OCI-LY3 (cell line): ENCODE results near the gene TMEM101.
A peak's percentile ranks its signal among the peaks of the same experiment; 100 is the strongest.

Source experiments
- H2AFZ ChIP-seq: fragments of 200-600, 300-600 bp; shearing (Covaris generic); 2 replicates; pipeline ENCODE4 v1.6.0; 2014; ENCODE audit warnings: antibody characterized with exemption, low read depth, low read length
- H3K27ac ChIP-seq: fragments of 200-600, 300-600 bp; sonication (generic); 2 replicates; pipeline ENCODE4 v1.5.1; 2014; ENCODE audit warnings: mild to moderate bottlenecking, low read length, moderate library complexity, mixed read lengths
- H3K27me3 ChIP-seq: fragments of 200-600, 300-600 bp; sonication (generic); 2 replicates; pipeline ENCODE4 v1.6.1; 2014; ENCODE audit warnings: low read depth, low read length, mixed read lengths
- H3K36me3 ChIP-seq: fragments of 200-600, 300-600 bp; sonication (generic); replicated peaks from 2 replicates; pipeline ENCODE3; 2014; ENCODE audit warnings: low read depth, low read length, mixed read lengths
- H3K4me1 ChIP-seq: fragments of 300-600, 200-600 bp; sonication (generic); 2 replicates; pipeline ENCODE4 v1.6.1; 2014; ENCODE audit warnings: low read length, mixed read lengths
- H3K4me2 ChIP-seq: fragments of 200-600, 300-600 bp; sonication (generic); 2 replicates; pipeline ENCODE4 v1.6.1; 2014; ENCODE audit warnings: low read length, mixed read lengths
- H3K4me3 ChIP-seq: fragments of 300-600, 200-600 bp; sonication (generic); 2 replicates; pipeline ENCODE4 v1.5.1; 2014; ENCODE audit warnings: antibody characterized with exemption, mild to moderate bottlenecking, low read length, moderate library complexity
- H3K79me2 ChIP-seq: fragments of 300-600, 200-600 bp; shearing (Covaris generic); 2 replicates; pipeline ENCODE4 v1.6.1; 2014; ENCODE audit warnings: mild to moderate bottlenecking, low read length, mixed read lengths
- H3K9ac ChIP-seq: fragments of 300-600, 200-600 bp; shearing (Covaris generic); 2 replicates; pipeline ENCODE4 v1.6.0; 2014; ENCODE audit warnings: mild to moderate bottlenecking, low read length, moderate library complexity
- H3K9me3 ChIP-seq: fragments of 200-600, 300-600 bp; shearing (Covaris generic); 2 replicates; pipeline ENCODE4 v1.6.1; 2014; ENCODE audit warnings: low read length, mixed read lengths; ENCODE audit not compliant: insufficient read depth
- H4K20me1 ChIP-seq: fragments of 200-600, 300-600 bp; sonication (generic); 2 replicates; pipeline ENCODE4 v1.6.1; 2016; ENCODE audit warnings: low read length, mixed read lengths; ENCODE audit not compliant: insufficient read depth
- CTCF ChIP-seq: fragments of 200-600, 300-600 bp; sonication (generic); IDR thresholded peaks from 2 replicates; pipeline ENCODE4 v1.5.1; 2014; ENCODE audit warnings: antibody characterized with exemption, low read length, low read depth
- EZH2phosphoT487 ChIP-seq: fragments of 200-600 bp; shearing (Covaris generic); IDR thresholded peaks from 2 replicates; pipeline ENCODE4 v1.6.1; 2018; ENCODE audit warnings: antibody characterized with exemption, mixed run types, low read depth

The TMEM101 gene

DNA sequence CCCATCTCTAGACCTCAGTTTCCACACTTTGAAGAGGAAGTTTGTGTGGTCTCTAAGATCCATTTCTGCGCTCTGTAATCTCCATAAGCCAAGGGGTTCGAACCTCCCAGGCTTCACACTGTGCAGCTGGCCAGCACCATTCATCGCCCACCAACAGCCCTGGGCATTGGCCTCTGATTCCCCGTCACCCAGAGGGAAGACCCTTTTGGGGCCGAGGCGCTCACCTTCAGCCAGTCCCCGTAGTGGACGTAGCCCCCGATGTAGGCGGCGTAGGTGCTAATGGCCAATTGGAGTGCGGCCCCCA lies 678 bp downstream of the TMEM101 start:
- H2AFZ ChIP-seq = no peak overlapping the region
- no peaks in the 10 kb centered on the region for H3K9me3 ChIP-seq
- H3K79me2 ChIP-seq = peaks cover 13% of the 10 kb centered on the region
- peak overlapping the region; percentile 91 for H3K4me2 ChIP-seq
- H3K36me3 ChIP-seq = peaks cover 2% of the 10 kb centered on the region
- H4K20me1 ChIP-seq = no peaks in the 10 kb centered on the region
- peaks cover 6% of the 10 kb centered on the region for H3K4me1 ChIP-seq
- peak overlapping the region; percentile 96 for H3K4me3 ChIP-seq
- H3K9ac ChIP-seq = peak overlapping the region; percentile 93
- H3K27ac ChIP-seq = no peak overlapping the region
- TF ChIP-seq CTCF = no peak
- TF ChIP-seq EZH2phosphoT487 = no peak
- no peaks in the 10 kb centered on the region for H3K27me3 ChIP-seq

DNA sequence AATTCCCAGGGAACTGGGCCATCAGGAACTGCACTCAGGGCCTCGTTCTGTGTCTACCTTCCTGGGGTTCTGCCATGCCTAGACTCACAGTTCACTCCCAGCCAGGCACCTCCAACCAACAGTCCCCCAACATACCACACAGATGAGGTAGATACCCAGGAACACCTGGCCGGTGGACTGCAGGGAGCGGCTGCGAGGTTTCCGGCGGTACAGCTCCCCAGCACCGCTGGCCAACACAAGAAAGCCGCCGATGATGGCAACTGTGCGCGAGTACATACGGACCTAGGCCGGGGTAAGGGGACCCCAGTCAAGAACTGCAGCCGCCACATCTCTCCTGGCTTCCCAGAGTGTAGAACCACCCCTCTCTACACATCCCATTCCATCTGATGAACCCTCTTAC lies 1.9 kb downstream of the TMEM101 start:
- Histone ChIP-seq H3K4me2 (no peak overlapping the region), H4K20me1 (no peaks in the 10 kb centered on the region), H3K4me3 (no peak overlapping the region), H3K9ac (no peak overlapping the region), H3K36me3 (peaks cover 2% of the 10 kb centered on the region), H3K79me2 (peaks cover 13% of the 10 kb centered on the region), H3K27me3 (no peaks in the 10 kb centered on the region), H3K9me3 (no peaks in the 10 kb centered on the region), H3K27ac (no peak overlapping the region), H3K4me1 (peaks cover 10% of the 10 kb centered on the region), H2AFZ (no peak overlapping the region)
- TF ChIP-seq EZH2phosphoT487 (no peak), CTCF (no peak)

DNA sequence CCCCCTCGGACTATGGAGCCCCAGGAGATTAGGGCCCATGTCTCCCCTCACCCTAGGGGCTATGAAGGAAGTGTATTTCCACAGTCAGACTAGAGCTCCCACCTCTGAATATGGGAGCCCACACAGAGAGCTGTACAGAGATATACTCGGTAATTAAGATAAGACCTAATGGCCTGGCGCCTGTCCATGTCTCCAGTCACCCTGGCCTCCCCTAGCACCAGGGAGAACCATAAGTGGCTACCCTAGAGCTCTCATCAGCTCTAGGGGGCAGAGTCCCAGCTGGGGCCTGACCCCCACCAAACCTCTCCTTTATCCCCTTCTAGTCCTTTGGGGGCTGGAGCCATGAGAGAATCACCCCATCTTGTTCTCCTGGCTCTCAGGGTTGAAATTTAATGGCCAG lies 2.4 kb downstream of the TMEM101 start:
- no peaks in the 10 kb centered on the region for H4K20me1 ChIP-seq
- H2AFZ ChIP-seq = no peak overlapping the region
- TF ChIP-seq CTCF (no peak), EZH2phosphoT487 (no peak)
- H3K9ac ChIP-seq = no peak overlapping the region
- peaks cover 14% of the 10 kb centered on the region for H3K4me1 ChIP-seq
- H3K4me2 ChIP-seq = no peak overlapping the region
- no peaks in the 10 kb centered on the region for H3K27me3 ChIP-seq
- H3K9me3 ChIP-seq = no peaks in the 10 kb centered on the region
- peaks cover 2% of the 10 kb centered on the region for H3K36me3 ChIP-seq
- H3K27ac ChIP-seq = no peak overlapping the region
- no peak overlapping the region for H3K4me3 ChIP-seq
- peaks cover 13% of the 10 kb centered on the region for H3K79me2 ChIP-seq

DNA sequence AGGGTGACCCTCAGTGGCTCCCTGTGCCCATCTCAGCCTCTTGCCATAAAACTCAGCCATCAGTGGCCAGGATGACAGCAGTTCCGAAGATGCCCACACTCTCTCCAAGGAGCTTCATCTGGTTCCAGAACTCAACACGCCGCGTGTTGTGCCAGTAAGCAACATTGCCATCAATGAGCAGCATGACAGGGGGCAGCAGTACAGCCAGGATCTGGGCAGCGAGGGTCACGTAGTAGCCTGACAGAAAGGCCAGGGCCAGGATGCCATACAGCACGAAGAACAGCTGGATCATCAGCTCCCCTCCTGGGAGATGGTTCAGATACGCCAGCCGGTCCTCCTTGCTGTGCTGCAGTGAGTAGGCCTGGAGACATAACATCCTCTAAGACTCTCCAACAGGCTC lies 2.9 kb downstream of the TMEM101 start:
- no peak overlapping the region for H2AFZ ChIP-seq
- no peak overlapping the region for H3K9ac ChIP-seq
- no peak overlapping the region for H3K27ac ChIP-seq
- no peak overlapping the region for H3K4me3 ChIP-seq
- peaks cover 13% of the 10 kb centered on the region for H3K79me2 ChIP-seq
- peaks cover 2% of the 10 kb centered on the region for H3K36me3 ChIP-seq
- no peak for TF ChIP-seq EZH2phosphoT487
- TF ChIP-seq CTCF = no peak
- peaks cover 14% of the 10 kb centered on the region for H3K4me1 ChIP-seq
- no peaks in the 10 kb centered on the region for H3K27me3 ChIP-seq
- no peaks in the 10 kb centered on the region for H4K20me1 ChIP-seq
- H3K9me3 ChIP-seq = no peaks in the 10 kb centered on the region
- no peak overlapping the region for H3K4me2 ChIP-seq
